Liver (tissue), 9 donors: ENCODE data around the gene PAIP1. TPM values are rescaled to one million over a fixed set of nuclear protein-coding genes. Genes with fewer than 3 reads are reported as not detected.

Experiments
- DNase-seq: peaks from one replicate; pipeline ENCODE4 v3.0.0-alpha.2; 2017; ENCODE audit warnings: low spot score
- H3K27ac ChIP-seq, 2 donors: one replicate each; pipeline ENCODE4 v1.7.0; 2013; ENCODE audit warnings: inconsistent platforms in 2 of 2, low read length in 2 of 2, control low read depth in 1 of 2, low read depth in 1 of 2, mild to moderate bottlenecking in 1 of 2
- H3K27me3 ChIP-seq, 4 donors: one replicate each; pipeline versions ENCODE4 v1.6.1 to v1.7.0; 2013; ENCODE audit warnings: low read length in 3 of 4, inconsistent platforms in 1 of 4, mild to moderate bottlenecking in 1 of 4, moderate library complexity in 1 of 4; ENCODE audit not compliant: control insufficient read depth in 4 of 4, insufficient read depth in 4 of 4
- H3K36me3 ChIP-seq, 4 donors: one replicate each; pipeline versions ENCODE4 v1.6.1 to v1.7.0; 2013; ENCODE audit warnings: low read length in 3 of 4, mild to moderate bottlenecking in 3 of 4, low read depth in 1 of 4, moderate library complexity in 1 of 4; ENCODE audit not compliant: control insufficient read depth in 4 of 4, insufficient read depth in 3 of 4
- H3K4me1 ChIP-seq, 4 donors: one replicate each; pipeline versions ENCODE4 v1.6.1 to v1.7.0; 2013; ENCODE audit warnings: low read length in 3 of 4, mild to moderate bottlenecking in 3 of 4, moderate library complexity in 1 of 4; ENCODE audit not compliant: control insufficient read depth in 4 of 4, insufficient read depth in 4 of 4
- H3K4me3 ChIP-seq, 3 donors: one replicate each; pipeline versions ENCODE4 v1.6.1 to v1.7.0; 2013; ENCODE audit warnings: low read length in 3 of 3, control low read depth in 1 of 3, low read depth in 1 of 3, mild to moderate bottlenecking in 1 of 3
- H3K9ac ChIP-seq, 2 donors: one replicate each; pipeline ENCODE4 v1.7.0; 2013; ENCODE audit warnings: low read length in 2 of 2, mild to moderate bottlenecking in 2 of 2, moderate library complexity in 2 of 2, control low read depth in 1 of 2, low read depth in 1 of 2
- H3K9me3 ChIP-seq, 4 donors: one replicate each; pipeline versions ENCODE4 v1.6.1 to v1.7.0; 2013; ENCODE audit warnings: low read length in 3 of 4; ENCODE audit not compliant: control insufficient read depth in 4 of 4
- EGR1 ChIP-seq, 2 donors: IDR thresholded peaks; 2 replicates each; pipeline ENCODE4 v1.6.1; 2016 to 2018; ENCODE audit warnings: antibody characterized with exemption in 2 of 2, low read depth in 2 of 2
- FOXA1 ChIP-seq: IDR thresholded peaks from 2 replicates; pipeline ENCODE4 v1.6.1; 2016; ENCODE audit warnings: antibody characterized with exemption
- GABPA ChIP-seq, 2 donors: IDR thresholded peaks in 1 of 2; conservative IDR thresholded peaks in 1 of 2; 2 replicates each; pipeline ENCODE4 v1.6.1; 2016; ENCODE audit warnings: antibody characterized with exemption in 2 of 2, mild to moderate bottlenecking in 1 of 2, moderate library complexity in 1 of 2
- HNF4A ChIP-seq, 2 donors: conservative IDR thresholded peaks; 2 replicates each; pipeline ENCODE4 v1.6.1; 2016; ENCODE audit warnings: antibody characterized with exemption in 2 of 2, mild to moderate bottlenecking in 2 of 2
- HNF4G ChIP-seq: IDR thresholded peaks from 2 replicates; pipeline ENCODE4 v1.6.1; 2016; ENCODE audit warnings: antibody characterized with exemption
- JUND ChIP-seq, 2 donors: IDR thresholded peaks; 2 replicates each; pipeline ENCODE4 v1.6.1; 2016; ENCODE audit warnings: antibody characterized with exemption in 2 of 2
- NR2F2 ChIP-seq: IDR thresholded peaks from 2 replicates; pipeline ENCODE4 v1.6.1; 2016; ENCODE audit warnings: antibody characterized with exemption
- RAD21 ChIP-seq, 2 donors: IDR thresholded peaks; 2 replicates each; pipeline ENCODE4 v1.6.1; 2016; ENCODE audit warnings: antibody characterized with exemption in 2 of 2, mild to moderate bottlenecking in 2 of 2
- SP1 ChIP-seq: IDR thresholded peaks from 2 replicates; pipeline ENCODE4 v1.6.1; 2018; ENCODE audit warnings: antibody characterized with exemption, mild to moderate bottlenecking
- TAF1 ChIP-seq: conservative IDR thresholded peaks from 2 replicates; pipeline ENCODE4 v1.6.1; 2016; ENCODE audit warnings: antibody characterized with exemption, mild to moderate bottlenecking
- YY1 ChIP-seq: IDR thresholded peaks from 2 replicates; pipeline ENCODE4 v1.6.1; 2016; ENCODE audit warnings: antibody characterized with exemption, mild to moderate bottlenecking
- WGBS: extraction: QIAGEN DNeasy Blood & Tissue Kit; methylation state at CpG from one replicate; pipeline ENCODE4 v1.1.7; 2013; 5-methylcytosine and 5-hydroxymethylcytosine counted together
- polyA plus RNA-seq, 2 donors: library from polyadenylated mRNA; stranded (reverse) in 1 of 2; unstranded in 1 of 2; fragments of 200-250 nt in 1 of 2; fragments of >200 nt in 1 of 2; fragmentation: Nextera tagmentation in 1 of 2; extraction: Ambion mirVana in 1 of 2; gene quantifications; one replicate each; pipeline versions ENCODE4 v1.2.1 to v1.2.3, GENCODE V29; 2013 to 2015
- total RNA-seq, 2 donors: library from RNA; depleted of rRNA; stranded (reverse); fragments of >200 nt; gene quantifications; one replicate each; pipeline ENCODE4 v1.2.3, GENCODE V29; 2014
- TF ChIP-seq, protein P1 (sequence below): fragments of 150-350 bp; IDR thresholded peaks from 2 replicates; pipeline ENCODE4 v1.5.1; 2017; ENCODE audit warnings: improper control_type of control experiment, low read depth, low read length; ENCODE audit not compliant: missing input control
- TF ChIP-seq, protein P2 (sequence below): IDR thresholded peaks from 2 replicates; pipeline ENCODE4 v1.6.1; 2016; ENCODE audit warnings: antibody characterized with exemption
- TF ChIP-seq, protein P3 (sequence below): IDR thresholded peaks from 2 replicates; pipeline ENCODE4 v1.6.1; 2016; ENCODE audit warnings: antibody characterized with exemption
- TF ChIP-seq, protein P4 (sequence below): IDR thresholded peaks from 2 replicates; pipeline ENCODE4 v1.6.1; 2016; ENCODE audit warnings: antibody characterized with exemption, mild to moderate bottlenecking
- TF ChIP-seq, protein P5 (sequence below): IDR thresholded peaks from 2 replicates; pipeline ENCODE4 v1.6.1; 2016; ENCODE audit warnings: antibody characterized with exemption
- donor health status: healthy.
- donor health status: healthy.
- donor health status: healthy.
- donor health status: healthy.
- donor health status: healthy.

The PAIP1 gene
- total and polyA plus RNA-seq, 4 donors = 27.0 to 50.8 (median 44.2) TPM

DNA sequence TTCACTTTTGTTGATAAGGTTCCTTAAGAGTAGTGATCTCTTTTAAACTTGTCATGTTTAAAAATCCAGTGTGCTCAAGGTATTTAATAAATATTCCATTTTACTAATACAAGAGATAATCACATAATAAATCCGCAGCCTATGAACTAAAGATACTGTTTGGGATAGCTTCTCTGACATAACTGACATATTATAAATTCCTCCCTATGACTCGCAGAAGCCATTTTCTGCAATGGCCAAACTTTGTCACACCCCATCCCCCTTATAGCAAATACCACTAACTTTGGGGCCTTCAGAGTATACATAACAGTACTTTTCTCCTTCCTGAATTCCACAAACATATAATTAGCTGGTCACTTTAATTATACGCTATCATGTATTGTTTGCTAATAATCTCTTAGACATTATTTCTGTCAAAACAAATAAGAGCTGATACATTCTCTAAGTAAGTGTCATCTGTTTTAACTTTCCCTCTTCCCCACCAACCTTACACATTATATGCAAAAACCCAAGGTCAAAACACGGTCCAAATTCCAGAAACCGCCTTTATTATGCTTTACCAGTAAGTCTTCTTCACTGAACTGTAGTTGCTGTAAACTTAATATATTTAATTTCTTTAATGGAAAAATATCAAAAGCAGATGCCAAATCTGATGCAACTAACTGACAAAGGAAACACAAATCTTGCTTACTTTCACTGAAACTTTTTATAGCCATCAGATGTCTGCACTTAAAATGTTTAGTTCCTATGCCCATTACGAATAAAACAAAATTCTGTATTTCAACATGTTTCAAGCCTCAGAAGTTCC is 74.2 kb downstream of the PAIP1 start:
- DNase-seq = no peak
- Histone ChIP-seq H3K27me3 (no peaks in the 10 kb centered on the region), H3K27ac (peak overlapping the region; percentile 98), H3K4me3 (peak overlapping the region; percentile 85 to 92 (median 90)), H3K4me1 (peaks cover 2 to 17% (median 11%) of the 10 kb centered on the region in 4 donors), H3K36me3 (no peaks in the 10 kb centered on the region), H3K9ac (peak overlapping the region; percentile 83 to 92), H3K9me3 (no peaks in the 10 kb centered on the region)
- TF ChIP-seq, protein P1, sequence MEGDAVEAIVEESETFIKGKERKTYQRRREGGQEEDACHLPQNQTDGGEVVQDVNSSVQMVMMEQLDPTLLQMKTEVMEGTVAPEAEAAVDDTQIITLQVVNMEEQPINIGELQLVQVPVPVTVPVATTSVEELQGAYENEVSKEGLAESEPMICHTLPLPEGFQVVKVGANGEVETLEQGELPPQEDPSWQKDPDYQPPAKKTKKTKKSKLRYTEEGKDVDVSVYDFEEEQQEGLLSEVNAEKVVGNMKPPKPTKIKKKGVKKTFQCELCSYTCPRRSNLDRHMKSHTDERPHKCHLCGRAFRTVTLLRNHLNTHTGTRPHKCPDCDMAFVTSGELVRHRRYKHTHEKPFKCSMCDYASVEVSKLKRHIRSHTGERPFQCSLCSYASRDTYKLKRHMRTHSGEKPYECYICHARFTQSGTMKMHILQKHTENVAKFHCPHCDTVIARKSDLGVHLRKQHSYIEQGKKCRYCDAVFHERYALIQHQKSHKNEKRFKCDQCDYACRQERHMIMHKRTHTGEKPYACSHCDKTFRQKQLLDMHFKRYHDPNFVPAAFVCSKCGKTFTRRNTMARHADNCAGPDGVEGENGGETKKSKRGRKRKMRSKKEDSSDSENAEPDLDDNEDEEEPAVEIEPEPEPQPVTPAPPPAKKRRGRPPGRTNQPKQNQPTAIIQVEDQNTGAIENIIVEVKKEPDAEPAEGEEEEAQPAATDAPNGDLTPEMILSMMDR = no peak
- TF ChIP-seq SP1 = no peak
- TF ChIP-seq YY1 = no peak
- TF ChIP-seq, protein P2, sequence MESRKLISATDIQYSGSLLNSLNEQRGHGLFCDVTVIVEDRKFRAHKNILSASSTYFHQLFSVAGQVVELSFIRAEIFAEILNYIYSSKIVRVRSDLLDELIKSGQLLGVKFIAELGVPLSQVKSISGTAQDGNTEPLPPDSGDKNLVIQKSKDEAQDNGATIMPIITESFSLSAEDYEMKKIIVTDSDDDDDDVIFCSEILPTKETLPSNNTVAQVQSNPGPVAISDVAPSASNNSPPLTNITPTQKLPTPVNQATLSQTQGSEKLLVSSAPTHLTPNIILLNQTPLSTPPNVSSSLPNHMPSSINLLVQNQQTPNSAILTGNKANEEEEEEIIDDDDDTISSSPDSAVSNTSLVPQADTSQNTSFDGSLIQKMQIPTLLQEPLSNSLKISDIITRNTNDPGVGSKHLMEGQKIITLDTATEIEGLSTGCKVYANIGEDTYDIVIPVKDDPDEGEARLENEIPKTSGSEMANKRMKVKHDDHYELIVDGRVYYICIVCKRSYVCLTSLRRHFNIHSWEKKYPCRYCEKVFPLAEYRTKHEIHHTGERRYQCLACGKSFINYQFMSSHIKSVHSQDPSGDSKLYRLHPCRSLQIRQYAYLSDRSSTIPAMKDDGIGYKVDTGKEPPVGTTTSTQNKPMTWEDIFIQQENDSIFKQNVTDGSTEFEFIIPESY = no peak
- TF ChIP-seq, protein P3, sequence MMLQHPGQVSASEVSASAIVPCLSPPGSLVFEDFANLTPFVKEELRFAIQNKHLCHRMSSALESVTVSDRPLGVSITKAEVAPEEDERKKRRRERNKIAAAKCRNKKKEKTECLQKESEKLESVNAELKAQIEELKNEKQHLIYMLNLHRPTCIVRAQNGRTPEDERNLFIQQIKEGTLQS = no peak
- TF ChIP-seq, protein P4, sequence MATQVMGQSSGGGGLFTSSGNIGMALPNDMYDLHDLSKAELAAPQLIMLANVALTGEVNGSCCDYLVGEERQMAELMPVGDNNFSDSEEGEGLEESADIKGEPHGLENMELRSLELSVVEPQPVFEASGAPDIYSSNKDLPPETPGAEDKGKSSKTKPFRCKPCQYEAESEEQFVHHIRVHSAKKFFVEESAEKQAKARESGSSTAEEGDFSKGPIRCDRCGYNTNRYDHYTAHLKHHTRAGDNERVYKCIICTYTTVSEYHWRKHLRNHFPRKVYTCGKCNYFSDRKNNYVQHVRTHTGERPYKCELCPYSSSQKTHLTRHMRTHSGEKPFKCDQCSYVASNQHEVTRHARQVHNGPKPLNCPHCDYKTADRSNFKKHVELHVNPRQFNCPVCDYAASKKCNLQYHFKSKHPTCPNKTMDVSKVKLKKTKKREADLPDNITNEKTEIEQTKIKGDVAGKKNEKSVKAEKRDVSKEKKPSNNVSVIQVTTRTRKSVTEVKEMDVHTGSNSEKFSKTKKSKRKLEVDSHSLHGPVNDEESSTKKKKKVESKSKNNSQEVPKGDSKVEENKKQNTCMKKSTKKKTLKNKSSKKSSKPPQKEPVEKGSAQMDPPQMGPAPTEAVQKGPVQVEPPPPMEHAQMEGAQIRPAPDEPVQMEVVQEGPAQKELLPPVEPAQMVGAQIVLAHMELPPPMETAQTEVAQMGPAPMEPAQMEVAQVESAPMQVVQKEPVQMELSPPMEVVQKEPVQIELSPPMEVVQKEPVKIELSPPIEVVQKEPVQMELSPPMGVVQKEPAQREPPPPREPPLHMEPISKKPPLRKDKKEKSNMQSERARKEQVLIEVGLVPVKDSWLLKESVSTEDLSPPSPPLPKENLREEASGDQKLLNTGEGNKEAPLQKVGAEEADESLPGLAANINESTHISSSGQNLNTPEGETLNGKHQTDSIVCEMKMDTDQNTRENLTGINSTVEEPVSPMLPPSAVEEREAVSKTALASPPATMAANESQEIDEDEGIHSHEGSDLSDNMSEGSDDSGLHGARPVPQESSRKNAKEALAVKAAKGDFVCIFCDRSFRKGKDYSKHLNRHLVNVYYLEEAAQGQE = no peak
- TF ChIP-seq JUND (IDR thresholded peaks at IDR 0.05) = no peak
- TF ChIP-seq, protein P5, sequence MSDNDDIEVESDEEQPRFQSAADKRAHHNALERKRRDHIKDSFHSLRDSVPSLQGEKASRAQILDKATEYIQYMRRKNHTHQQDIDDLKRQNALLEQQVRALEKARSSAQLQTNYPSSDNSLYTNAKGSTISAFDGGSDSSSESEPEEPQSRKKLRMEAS = no peak
- TF ChIP-seq FOXA1 = no peak
- TF ChIP-seq EGR1 (IDR thresholded peaks at IDR 0.05; ENCODE audit: low read depth in 2 of 2) = no peak
- TF ChIP-seq GABPA (IDR thresholded peaks at IDR 0.05 in 1 of 2, conservative IDR thresholded peaks at IDR 0.05 in 1 of 2) = no peak
- no peak for TF ChIP-seq HNF4G
- no peak for TF ChIP-seq TAF1
- no peak for TF ChIP-seq NR2F2
- no peak for TF ChIP-seq HNF4A (conservative IDR thresholded peaks at IDR 0.05)
- TF ChIP-seq RAD21 (IDR thresholded peaks at IDR 0.05) = no peak
- 48% methylated on average over 6 of the region's 6 CpGs for WGBS

Other genes with a start within 250 kb of the PAIP1 start
- 100 to 1,000 TPM; 429 to 878 TPM for gene HMGCS1, start 243.7 kb downstream of the PAIP1 start, total RNA-seq
- 100 to 1,000 TPM in 1 of 2 donors, 10 to 100 TPM in 1; 41.7 to 144 TPM for gene HMGCS1, start 243.7 kb downstream of the PAIP1 start, polyA plus RNA-seq
- gene CCL28, start 144.7 kb downstream of the PAIP1 start, total RNA-seq = 1 to 10 TPM in 1 of 2 donors, under 1 TPM in 1; 0.37 to 1.0 TPM
- 1 to 10 TPM in 1 of 2 donors, under 1 TPM in 1; 0.61 to 1.2 TPM for gene CCL28, start 144.7 kb downstream of the PAIP1 start, polyA plus RNA-seq
- 1 to 10 TPM; 3.2 to 4.4 TPM for gene TMEM267, start 73.2 kb downstream of the PAIP1 start, total RNA-seq
- gene TMEM267, start 73.2 kb downstream of the PAIP1 start, polyA plus RNA-seq = 1 to 10 TPM; 2.3 to 5.4 TPM
- gene C5orf34, start 41.9 kb downstream of the PAIP1 start, total RNA-seq = 1 to 10 TPM in 1 of 2 donors, under 1 TPM in 1; 0.59 to 3.0 TPM
- gene C5orf34, start 41.9 kb downstream of the PAIP1 start, polyA plus RNA-seq = under 1 TPM; 0.31 to 0.33 TPM
- 100 to 1,000 TPM in 1 of 2 donors, 10 to 100 TPM in 1; 45.4 to 154 TPM for gene NNT, start 46.1 kb upstream of the PAIP1 start, total RNA-seq
- 100 to 1,000 TPM in 1 of 2 donors, 10 to 100 TPM in 1; 68.3 to 110 TPM for gene NNT, start 46.1 kb upstream of the PAIP1 start, polyA plus RNA-seq